Epithelial cell of esophagus (primary cell): ENCODE data around the gene MYRIP.

Source experiments
- DNase-seq: peaks from one replicate; pipeline ENCODE4 v3.0.0; 2010; ENCODE audit warnings: low read depth
- H3K4me3 ChIP-seq: 2 replicates; pipeline ENCODE4 v1.5.1; 2011; ENCODE audit warnings: mild to moderate bottlenecking, low read length, control low read depth
- TF ChIP-seq, protein P1 (sequence below): IDR thresholded peaks from 2 replicates; pipeline ENCODE4 v1.5.1; 2011; ENCODE audit warnings: low read depth, mild to moderate bottlenecking, low read length, control low read depth, inconsistent platforms; ENCODE audit not compliant: insufficient read depth; ENCODE audit errors: missing control alignments

MYRIP gene

DNA sequence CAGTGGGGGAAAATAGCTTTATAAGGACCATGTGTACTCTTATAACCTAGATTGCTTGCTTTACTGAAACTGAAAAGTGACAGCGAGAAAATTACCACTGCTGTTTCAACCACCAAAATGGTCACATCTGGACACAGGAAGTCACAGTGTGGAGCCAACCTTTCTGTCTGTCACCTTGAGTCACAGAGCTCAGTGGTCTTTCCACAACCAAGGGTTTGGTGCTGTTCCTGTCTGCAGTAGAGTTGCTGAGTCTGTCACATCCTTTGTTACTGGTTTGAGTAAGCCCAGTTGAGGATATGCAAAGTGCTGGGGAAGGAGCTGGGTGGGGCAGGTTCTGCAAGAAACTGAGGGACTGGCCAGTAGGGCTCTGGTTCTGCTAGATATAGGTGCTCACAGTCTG, 361.0 kb downstream of the MYRIP start:
- no peak for DNase-seq
- TF ChIP-seq, protein P1, sequence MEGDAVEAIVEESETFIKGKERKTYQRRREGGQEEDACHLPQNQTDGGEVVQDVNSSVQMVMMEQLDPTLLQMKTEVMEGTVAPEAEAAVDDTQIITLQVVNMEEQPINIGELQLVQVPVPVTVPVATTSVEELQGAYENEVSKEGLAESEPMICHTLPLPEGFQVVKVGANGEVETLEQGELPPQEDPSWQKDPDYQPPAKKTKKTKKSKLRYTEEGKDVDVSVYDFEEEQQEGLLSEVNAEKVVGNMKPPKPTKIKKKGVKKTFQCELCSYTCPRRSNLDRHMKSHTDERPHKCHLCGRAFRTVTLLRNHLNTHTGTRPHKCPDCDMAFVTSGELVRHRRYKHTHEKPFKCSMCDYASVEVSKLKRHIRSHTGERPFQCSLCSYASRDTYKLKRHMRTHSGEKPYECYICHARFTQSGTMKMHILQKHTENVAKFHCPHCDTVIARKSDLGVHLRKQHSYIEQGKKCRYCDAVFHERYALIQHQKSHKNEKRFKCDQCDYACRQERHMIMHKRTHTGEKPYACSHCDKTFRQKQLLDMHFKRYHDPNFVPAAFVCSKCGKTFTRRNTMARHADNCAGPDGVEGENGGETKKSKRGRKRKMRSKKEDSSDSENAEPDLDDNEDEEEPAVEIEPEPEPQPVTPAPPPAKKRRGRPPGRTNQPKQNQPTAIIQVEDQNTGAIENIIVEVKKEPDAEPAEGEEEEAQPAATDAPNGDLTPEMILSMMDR: no peak
- no peak overlapping the region for H3K4me3 ChIP-seq

DNA sequence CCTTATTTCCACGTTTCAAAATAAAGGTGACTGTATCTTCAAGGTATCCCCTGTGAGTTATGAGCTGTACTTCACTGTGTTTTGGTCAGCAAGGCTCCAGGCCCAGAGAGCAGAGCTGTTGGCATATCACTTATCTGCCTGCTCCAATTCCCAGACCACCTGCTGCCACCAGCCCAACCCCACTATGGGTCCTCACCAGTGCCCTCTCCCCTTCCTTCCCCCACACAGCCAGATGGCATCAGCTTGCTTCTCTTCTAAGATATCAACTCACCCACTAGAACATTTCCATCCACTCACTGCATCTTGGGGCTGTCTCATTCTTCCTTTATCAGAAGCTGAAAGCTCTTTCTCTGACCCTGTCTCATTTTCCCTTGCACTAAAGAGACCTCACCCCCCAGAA, 363.2 kb downstream of the MYRIP start:
- no peak for DNase-seq
- H3K4me3 ChIP-seq: no peak overlapping the region
- TF ChIP-seq, protein P1: no peak

DNA sequence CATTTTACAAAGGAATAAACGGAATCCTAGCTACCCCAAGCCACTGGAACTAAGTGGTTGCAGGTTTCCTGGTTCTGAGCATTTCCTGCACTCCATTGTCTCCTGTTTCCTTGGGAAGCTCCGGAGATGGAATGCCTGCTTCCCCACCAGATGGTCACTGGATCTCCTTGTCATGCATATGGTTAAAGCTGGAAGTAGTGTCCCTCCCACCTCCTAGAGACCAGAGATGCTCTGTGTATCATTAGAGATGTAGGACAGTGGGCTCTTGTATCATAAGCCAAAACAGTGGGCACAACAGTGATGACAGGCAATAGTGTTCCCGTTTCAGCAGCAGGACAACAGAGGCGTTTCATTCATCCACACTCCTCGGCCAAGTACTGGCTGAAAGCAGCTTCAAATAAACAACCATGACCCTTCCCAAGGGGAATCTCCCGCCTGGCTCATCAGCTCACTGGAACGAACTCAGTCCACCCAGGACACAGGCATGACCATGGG, 363.9 kb downstream of the MYRIP start:
- TF ChIP-seq, protein P1: no peak
- H3K4me3 ChIP-seq: no peak overlapping the region
- no peak for DNase-seq

- TF ChIP-seq, protein P1: no peak
- DNase-seq: no peak
- no peak overlapping the region for H3K4me3 ChIP-seq
Observed at GRCh38 chr3:40178012-40178594, 368.7 kb downstream of the MYRIP start.

GRCh38 chr3:40179016-40179415, 369.6 kb downstream of the MYRIP start:
- TF ChIP-seq, protein P1: peak; percentile 79
- peak; percentile 79 for DNase-seq
- H3K4me3 ChIP-seq: no peak overlapping the region

GRCh38 chr3:40181182-40181581, 371.8 kb downstream of the MYRIP start:
- TF ChIP-seq, protein P1: no peak
- DNase-seq: no peak
- H3K4me3 ChIP-seq: no peak overlapping the region
